ENCODE results near the gene MORN1.

DNA sequence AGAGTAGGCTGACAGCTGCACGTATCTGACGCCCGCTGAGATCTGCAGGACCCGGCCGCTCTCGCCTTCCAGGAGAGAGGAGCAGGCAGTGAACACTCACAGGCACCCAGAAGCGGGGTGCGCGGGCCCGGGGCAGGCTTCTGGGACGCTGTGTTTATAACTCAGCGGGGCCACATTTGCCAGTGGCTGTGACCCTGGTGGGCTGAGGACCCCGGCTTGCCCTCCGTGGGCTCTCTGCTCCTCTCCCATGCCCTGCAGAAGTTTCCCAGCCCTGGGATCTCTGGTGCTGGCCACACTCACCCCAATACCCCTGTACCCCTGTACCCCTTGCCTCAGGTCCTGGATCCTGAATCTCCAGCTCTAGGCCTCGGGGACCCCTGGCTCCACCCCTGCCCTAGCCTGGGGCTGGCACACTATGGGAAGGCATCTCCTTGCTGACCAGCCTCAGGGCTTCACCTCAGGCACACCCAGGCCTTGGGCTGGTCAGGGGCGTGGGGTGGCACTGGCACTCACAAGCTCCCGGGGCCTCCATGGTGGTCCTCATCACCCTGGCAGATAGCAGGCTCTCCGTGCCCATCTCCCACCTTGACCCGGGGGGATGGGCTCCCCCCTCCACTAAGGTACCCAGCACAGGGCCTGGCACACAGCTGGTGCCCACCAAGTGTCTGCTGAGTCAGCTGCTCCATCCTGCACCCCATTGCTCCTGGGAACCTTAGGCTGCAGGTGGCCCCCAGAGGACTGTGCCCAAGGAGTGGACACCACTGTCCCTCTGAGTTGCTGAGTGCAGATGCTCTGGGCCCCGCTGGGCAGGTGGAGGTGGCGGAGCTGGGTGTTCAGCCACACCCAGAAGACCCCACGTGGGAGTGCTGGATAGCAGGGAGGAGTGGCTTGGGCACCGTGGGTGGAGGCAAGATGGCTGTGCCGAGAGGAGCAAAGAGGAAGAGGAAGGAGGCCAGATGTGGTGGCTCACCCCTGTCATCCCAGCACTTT, 32.4 kb downstream of the MORN1 start:
- TF ChIP-seq POLR2A (IDR thresholded peaks at IDR 0.05; ENCODE audit: low read length) (no peak), GATA1 (IDR thresholded peaks at IDR 0.05; ENCODE audit: low read depth, low read length) (no peak)

Measured in erythroblast (primary cell).